Endothelial cell of umbilical vein (primary cell): ENCODE results near the gene PLA2G5. TPM values are rescaled to one million over a fixed set of nuclear protein-coding genes. Genes with fewer than 3 reads are reported as not detected.

Source experiments
- BruUV-seq: library from RNA; stranded (reverse); fragments of 400-500 nt; replicated peaks from 2 replicates; lab custom pipeline; 2021; lab: Mats Ljungman, UMichigan
- CTCF ChIA-PET: fragments of 300-600, 350-600 bp; sonication (Branson Sonifier 250); formaldehyde crosslinking; loops from one replicate; lab custom pipeline; 2021; ENCODE audit warnings: antibody characterized with exemption, inconsistent platforms; lab: Charles Lee
- POLR2A ChIA-PET: fragments of 300-600, 350-600 bp; sonication (Branson Sonifier 250); formaldehyde crosslinking; loops from one replicate; lab custom pipeline; 2021; ENCODE audit warnings: antibody characterized with exemption, inconsistent platforms; lab: Charles Lee
- DNase-seq: peaks from one replicate; pipeline ENCODE4 v3.0.0-alpha.2; 2011; ENCODE audit warnings: low read depth, low spot score
- FAIRE-seq: peaks from 2 replicates; lab custom pipeline; 2011; peaks lifted over from hg19 to GRCh38; lab: Jason Lieb, UNC
- H2AFZ ChIP-seq: 2 replicates; pipeline ENCODE4 v1.6.0; 2012; ENCODE audit warnings: low read depth, low read length, control low read depth, inconsistent platforms
- H3K27ac ChIP-seq: 2 replicates; pipeline ENCODE4 v1.5.1; 2011; ENCODE audit warnings: low read depth, mild to moderate bottlenecking, control low read depth, low read length, moderate library complexity; ENCODE audit not compliant: insufficient read depth
- H3K27me3 ChIP-seq, 2 experiments: 2 replicates each; pipeline versions ENCODE4 v1.6.0 to v1.6.1; 2011; ENCODE audit warnings: low read length in 2 of 2, mixed read lengths in 1 of 2; ENCODE audit not compliant: control insufficient read depth in 2 of 2, insufficient read depth in 2 of 2
- H3K36me3 ChIP-seq, 2 experiments: 2 replicates in 1 of 2; 3 replicates in 1 of 2; pipeline ENCODE4 v1.5.1; 2011; ENCODE audit warnings: low read length in 2 of 2, mild to moderate bottlenecking in 1 of 2, moderate library complexity in 1 of 2; ENCODE audit not compliant: control insufficient read depth in 2 of 2, insufficient read depth in 2 of 2; ENCODE audit errors: extremely low read depth in 1 of 2
- H3K4me1 ChIP-seq: 3 replicates; pipeline ENCODE4 v1.5.1; 2011; ENCODE audit warnings: mild to moderate bottlenecking, low read length; ENCODE audit not compliant: control insufficient read depth, insufficient read depth; ENCODE audit errors: extremely low read depth
- H3K4me2 ChIP-seq: 2 replicates; pipeline ENCODE4 v1.6.1; 2011; ENCODE audit warnings: low read length, control low read depth, mixed read lengths; ENCODE audit not compliant: insufficient read depth
- H3K4me3 ChIP-seq, 3 experiments: fragments of 200-600 bp in 1 of 3; sonication (generic), shearing (Covaris generic) in 1 of 3; replicated peaks in 1 of 3; 2 replicates each; pipeline ENCODE4 v1.5.1; 2011 to 2016; ENCODE audit warnings: control low read depth in 3 of 3, low read length in 3 of 3, mild to moderate bottlenecking in 2 of 3, inconsistent platforms in 1 of 3, low read depth in 1 of 3, moderate library complexity in 1 of 3; ENCODE audit not compliant: insufficient read depth in 1 of 3
- H3K79me2 ChIP-seq: 2 replicates; pipeline ENCODE4 v1.6.0; 2012; ENCODE audit warnings: low read length, inconsistent platforms; ENCODE audit not compliant: control insufficient read depth, insufficient read depth
- H3K9ac ChIP-seq: replicated peaks from 2 replicates; pipeline ENCODE3; 2011; ENCODE audit warnings: low read length, control low read depth; ENCODE audit not compliant: insufficient read depth; ENCODE audit errors: extremely low read depth
- H3K9me1 ChIP-seq: replicated peaks from 3 replicates; pipeline ENCODE4 v1.6.0; 2011; ENCODE audit warnings: mild to moderate bottlenecking, low read length; ENCODE audit not compliant: control insufficient read depth, insufficient read depth; ENCODE audit errors: extremely low read depth
- H3K9me3 ChIP-seq: replicated peaks from 2 replicates; pipeline ENCODE4 v1.5.1; 2012; ENCODE audit warnings: low read length, inconsistent platforms; ENCODE audit not compliant: control insufficient read depth, insufficient read depth
- H4K20me1 ChIP-seq: replicated peaks from 2 replicates; pipeline ENCODE3; 2011; ENCODE audit warnings: mild to moderate bottlenecking, low read length; ENCODE audit not compliant: control insufficient read depth, insufficient read depth; ENCODE audit errors: extremely low read depth
- CTCF ChIP-seq, 2 donors: IDR thresholded peaks; 1 replicate in 1 of 2; 2 replicates in 1 of 2; pipeline ENCODE4 v1.5.1; 2011; ENCODE audit warnings: low read length in 2 of 2, mild to moderate bottlenecking in 2 of 2, moderate library complexity in 2 of 2, control low read depth in 1 of 2, inconsistent platforms in 1 of 2, low read depth in 1 of 2; ENCODE audit not compliant: insufficient read depth in 1 of 2; ENCODE audit errors: extremely low read depth in 1 of 2
- EZH2 ChIP-seq: IDR thresholded peaks from 2 replicates; pipeline ENCODE4 v1.6.1; 2012; ENCODE audit warnings: borderline replicate concordance, low read depth, mild to moderate bottlenecking, moderate library complexity, low read length, inconsistent platforms; ENCODE audit not compliant: severe bottlenecking
- FOS ChIP-seq: IDR thresholded peaks from 2 replicates; pipeline ENCODE4 v1.6.1; 2011; ENCODE audit warnings: mild to moderate bottlenecking, low read length, moderate library complexity, borderline replicate concordance; ENCODE audit not compliant: insufficient read depth
- GATA2 ChIP-seq: IDR thresholded peaks from 2 replicates; pipeline ENCODE4 v1.7.0; 2011; ENCODE audit warnings: low read depth, mild to moderate bottlenecking, moderate library complexity, mixed read lengths, low read length; ENCODE audit not compliant: insufficient read length, insufficient read depth
- JUN ChIP-seq: IDR thresholded peaks from 2 replicates; pipeline ENCODE4 v1.6.1; 2011; ENCODE audit warnings: borderline replicate concordance, low read depth; ENCODE audit not compliant: insufficient read length, insufficient read depth
- MAX ChIP-seq: IDR thresholded peaks from 2 replicates; pipeline ENCODE4 v1.6.1; 2011; ENCODE audit not compliant: insufficient read depth, insufficient read length
- MYC ChIP-seq: IDR thresholded peaks from one replicate; pipeline ENCODE4 v1.6.1; 2011; ENCODE audit warnings: mild to moderate bottlenecking, low read depth, low read length
- POLR2A ChIP-seq: IDR thresholded peaks from 2 replicates; pipeline ENCODE4 v1.6.1; 2012; ENCODE audit warnings: low read depth, mild to moderate bottlenecking, control low read depth, low read length
- POLR2AphosphoS5 ChIP-seq: IDR thresholded peaks from 2 replicates; pipeline ENCODE4 v1.6.1; 2012; ENCODE audit warnings: low read depth, mild to moderate bottlenecking, control low read depth, low read length, moderate library complexity; ENCODE audit not compliant: insufficient read depth
- dilution Hi-C: fragments of 300-500 bp; cut with MboI; formaldehyde crosslinking; loops from one replicate; pipeline ENCODE4 v1.15.0; 2019; ENCODE audit warnings: low sequenced_read_pairs; ENCODE audit not compliant: extremely low pct_ligation_motif_present
- intact Hi-C: fragments of 100-400 bp; cut with micrococcal nuclease; formaldehyde crosslinking; loops from one replicate; pipeline ENCODE4 v1.10.0; 2022
- polyA plus RNA-seq, 4 experiments: library from polyadenylated mRNA; depleted of rRNA in 3 of 4; stranded (reverse) in 3 of 4; unstranded in 1 of 4; fragments of >200 nt; gene quantifications; 2 replicates each; pipeline versions ENCODE4 v1.2.1 to v1.2.3, GENCODE V29; 2011 to 2012; ENCODE audit warnings: missing spikeins in 1 of 4
- total RNA-seq: library from RNA; stranded (reverse); gene quantifications from 2 replicates; pipeline ENCODE4 v1.2.3, GENCODE V29; 2021

PLA2G5 gene
- total and polyA plus RNA-seq, 2 donors (not counting 3 experiments of a cell fraction or from before 2014, with no cell fraction given), result 0.06 TPM; not detected in 1

GRCh38 chr1:20057886-20058420, 12.0 kb upstream of the PLA2G5 start:
- BruUV-seq, result no TSS peak
- intact Hi-C loops, result no loop called here

More at GRCh38 chr1:20057886-20058420, 12.0 kb upstream of the PLA2G5 start:
- Histone ChIP-seq H3K4me3 (no peak overlapping the region), H4K20me1 (no peaks in the 10 kb centered on the region), H2AFZ (no peak overlapping the region), H3K27me3 (peaks cover 2 to 9% of the 10 kb centered on the region in 2 experiments), H3K27ac (no peak overlapping the region), H3K9me1 (no peaks in the 10 kb centered on the region), H3K79me2 (no peaks in the 10 kb centered on the region), H3K9me3 (no peaks in the 10 kb centered on the region), H3K9ac (no peak overlapping the region), H3K4me1 (no peaks in the 10 kb centered on the region), H3K36me3 (no peaks in the 10 kb centered on the region), H3K4me2 (no peak overlapping the region)
- ChIA-PET POLR2A (no interaction called here), CTCF (interaction anchor here (0.6 to 0.9 kb wide), 2 partner anchors 21 to 83 kb away, joined by 3 read pairs; no protein-coding TSS in a partner anchor)
- DNase-seq (no peak), FAIRE-seq (no peak)
- dilution Hi-C loops, result no loop called here
- no peak for TF ChIP-seq GATA2
- no peak for TF ChIP-seq POLR2AphosphoS5
- TF ChIP-seq MYC, result no peak
- TF ChIP-seq CTCF (IDR thresholded peaks at IDR 0.05; ENCODE audit: extremely low read depth in 1 of 2, insufficient read depth in 1 of 2, low read depth in 1 of 2, low read length in 2 of 2), result no peak
- TF ChIP-seq EZH2, result no peak
- no peak for TF ChIP-seq FOS
- no peak for TF ChIP-seq MAX
- no peak for TF ChIP-seq JUN
- no peak for TF ChIP-seq POLR2A
